GM18861 (cell line): ENCODE results near the gene ETV4.
A peak's percentile ranks its signal among the peaks of the same experiment; 100 is the strongest.

Experiments
- ATAC-seq: cut with Tn5 transposase; IDR thresholded peaks from one replicate; pipeline ENCODE4 v1.9.1; 2021; ENCODE audit not compliant: unreplicated experiment

The ETV4 gene

DNA sequence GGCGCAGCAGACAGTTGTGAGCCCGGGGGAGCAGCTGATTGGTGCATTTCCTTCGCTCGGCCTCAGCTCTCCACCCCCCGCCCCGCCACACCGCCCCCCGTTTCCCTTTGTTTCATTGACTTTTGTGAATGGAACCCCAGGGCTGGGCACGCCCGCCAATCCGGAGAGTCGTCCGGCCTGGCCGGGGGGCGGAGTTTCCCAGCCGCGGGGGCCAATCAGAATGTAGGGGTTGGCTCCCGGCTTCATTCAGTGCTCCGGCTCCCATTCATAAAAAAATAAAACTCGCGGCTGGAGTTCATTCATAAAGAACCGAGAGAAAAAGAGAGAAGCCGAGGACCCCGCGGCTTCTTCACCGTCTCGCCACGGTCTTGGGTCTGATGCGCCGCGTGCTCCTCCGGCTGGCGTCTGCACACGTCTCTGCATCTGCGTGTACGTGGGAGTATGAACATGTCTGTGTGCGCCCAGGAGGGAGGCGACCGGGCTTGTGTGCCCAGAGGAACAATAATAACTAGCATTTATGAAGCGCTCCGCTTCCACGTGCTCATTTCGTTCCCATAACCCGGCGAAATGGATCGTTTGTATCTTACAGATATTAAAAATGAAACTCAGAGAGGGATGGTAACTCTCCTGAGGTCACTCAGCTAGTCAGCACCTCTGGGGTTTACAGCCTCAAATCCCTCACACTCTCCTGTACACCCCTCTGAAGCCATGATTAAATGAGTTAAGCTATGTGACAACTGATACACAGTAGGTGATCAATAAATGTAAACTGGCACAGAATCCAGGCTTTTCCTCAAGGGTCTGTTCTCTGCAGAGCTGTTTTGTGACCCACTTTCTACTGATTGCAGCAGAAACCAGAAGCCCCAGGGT, at the start of gene ETV4:
Gene ETV4 (minus strand): TSS at position 22 of the 870 bp plus-strand sequence. CDS start 723 bp downstream, outside the sequence.
- ATAC-seq: no peak

DNA sequence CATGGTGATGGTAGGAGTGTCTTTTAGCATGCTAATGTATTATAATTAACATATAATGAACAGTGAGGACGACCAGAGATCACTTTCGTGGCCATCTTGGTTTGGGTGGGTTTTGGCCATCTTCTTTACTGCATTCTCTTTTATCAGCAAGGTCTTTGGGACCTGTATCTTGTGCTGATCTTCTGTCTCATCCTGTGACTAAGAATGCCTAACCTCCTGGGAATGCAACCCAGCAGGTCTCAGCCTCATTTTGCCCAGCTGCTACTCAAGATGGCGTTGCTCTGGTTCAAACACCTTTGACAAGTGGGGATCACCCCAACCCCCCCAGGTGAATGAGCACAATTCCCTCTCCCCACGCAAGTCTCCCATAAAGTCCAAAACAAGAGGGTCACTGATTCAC, 49.3 kb upstream of the ETV4 start:
- ATAC-seq: no peak

DNA sequence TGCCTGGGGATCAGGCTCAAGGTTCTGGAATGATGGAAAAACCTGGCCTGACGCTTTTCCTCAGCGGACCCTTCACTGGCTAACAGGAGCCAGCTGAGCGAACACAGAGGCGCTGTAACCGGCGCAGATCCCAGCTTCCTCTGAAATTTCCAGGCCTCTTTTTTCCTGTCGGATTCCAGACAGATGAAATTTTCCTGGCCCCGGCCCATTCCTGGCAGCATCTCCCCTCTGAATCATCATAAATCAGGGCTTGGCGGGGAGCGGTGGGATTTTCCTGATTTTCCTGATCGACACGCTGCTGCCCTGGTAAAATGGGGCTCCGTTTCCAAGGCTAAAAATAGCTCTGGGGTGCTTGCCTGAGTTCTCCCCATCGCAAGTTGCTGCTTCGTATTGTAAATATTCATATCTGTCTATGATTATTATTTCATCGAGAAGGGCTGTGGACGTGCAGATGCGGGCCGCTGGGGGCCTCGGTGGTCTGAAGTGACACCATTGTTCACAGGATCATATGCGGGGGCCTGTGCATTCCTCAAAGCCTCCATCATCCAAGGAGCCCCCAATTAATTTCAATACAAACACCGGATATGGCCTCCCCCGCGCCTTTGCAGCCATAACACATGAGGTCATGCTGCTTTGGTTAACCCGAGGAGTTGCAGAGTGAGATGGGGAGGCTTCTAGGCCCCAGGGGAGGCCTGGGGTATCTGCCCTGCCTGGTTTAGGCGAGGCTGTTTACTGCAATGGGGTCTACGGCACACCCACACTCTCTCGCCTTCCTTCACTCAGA, 45.8 kb upstream of the ETV4 start:
- ATAC-seq: no peak

DNA sequence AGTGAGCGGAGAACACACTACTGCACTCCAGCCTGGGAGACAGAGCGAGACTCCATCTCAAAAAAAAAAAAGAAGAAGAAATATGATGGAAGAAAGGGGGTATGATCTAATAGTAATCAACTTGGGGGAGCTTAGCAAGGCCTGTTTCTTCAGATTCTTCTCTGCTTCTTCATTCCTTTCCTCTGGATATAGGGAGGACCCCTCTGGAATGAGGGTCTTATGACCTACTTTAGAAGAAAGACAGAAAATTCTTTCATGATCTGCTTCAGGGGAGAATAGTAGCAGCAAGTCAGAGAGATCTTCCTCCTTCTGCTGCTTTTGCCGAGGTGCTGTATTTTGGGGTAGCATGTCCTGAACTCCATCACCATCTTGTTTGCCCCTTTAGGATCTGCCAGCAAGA, 44.9 kb upstream of the ETV4 start:
- ATAC-seq: no peak

DNA sequence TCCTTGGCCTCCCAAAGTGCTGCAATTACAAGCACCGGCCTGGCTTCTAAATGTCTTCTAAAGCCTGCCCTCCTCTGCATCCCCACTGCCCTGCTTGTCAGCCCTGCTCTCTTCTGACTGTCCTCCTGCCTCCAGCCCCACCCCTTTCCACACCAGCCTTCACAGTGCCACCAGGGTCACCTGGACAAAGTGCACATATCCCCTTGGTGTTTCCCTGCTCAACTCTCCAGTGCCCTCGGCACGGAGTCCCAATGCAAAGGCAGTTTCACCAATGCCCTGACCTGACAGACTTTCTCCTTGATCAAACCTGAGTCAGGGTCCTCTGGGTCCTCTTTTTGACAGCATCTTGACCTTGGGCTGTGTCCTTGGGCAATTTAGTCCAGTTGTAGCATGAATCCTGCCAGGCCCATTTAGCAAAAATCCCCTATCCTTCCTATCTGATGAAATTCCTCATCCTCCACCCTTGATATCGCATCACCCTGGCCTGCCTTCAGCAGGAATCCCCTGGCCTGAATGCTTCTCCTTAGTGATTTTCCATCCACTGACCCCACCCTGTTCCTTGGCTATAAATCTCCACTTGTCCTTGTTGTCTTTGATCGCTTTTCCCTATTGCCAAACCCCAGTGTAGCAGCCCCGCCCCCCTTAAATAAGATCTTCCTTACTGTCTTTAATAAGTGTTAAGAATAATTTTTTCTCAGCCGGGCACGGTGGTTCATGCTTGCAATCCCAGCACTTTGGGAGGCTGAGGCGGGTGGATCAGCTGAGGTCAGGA, 42.7 kb upstream of the ETV4 start:
- no peak for ATAC-seq

DNA sequence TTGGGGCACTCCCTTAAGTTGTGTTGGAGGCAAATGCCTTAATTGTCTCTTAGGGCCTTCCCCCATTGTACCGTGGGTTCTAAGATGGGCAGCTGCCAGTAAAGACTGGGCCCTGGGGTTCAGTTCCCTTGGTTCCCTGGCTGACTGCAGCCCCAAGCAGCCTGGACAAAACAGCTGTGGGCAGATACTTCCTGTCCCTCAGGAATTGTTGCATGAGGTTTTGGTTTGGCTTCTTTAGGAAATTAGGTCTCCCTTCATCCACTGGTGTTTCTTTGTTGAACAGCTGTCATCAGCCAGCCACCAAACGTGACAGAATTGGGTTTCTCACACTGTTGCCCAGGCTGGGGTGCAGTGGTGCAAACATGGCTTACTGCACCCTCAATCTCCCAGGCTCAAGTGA, 42.0 kb upstream of the ETV4 start:
- ATAC-seq: no peak

DNA sequence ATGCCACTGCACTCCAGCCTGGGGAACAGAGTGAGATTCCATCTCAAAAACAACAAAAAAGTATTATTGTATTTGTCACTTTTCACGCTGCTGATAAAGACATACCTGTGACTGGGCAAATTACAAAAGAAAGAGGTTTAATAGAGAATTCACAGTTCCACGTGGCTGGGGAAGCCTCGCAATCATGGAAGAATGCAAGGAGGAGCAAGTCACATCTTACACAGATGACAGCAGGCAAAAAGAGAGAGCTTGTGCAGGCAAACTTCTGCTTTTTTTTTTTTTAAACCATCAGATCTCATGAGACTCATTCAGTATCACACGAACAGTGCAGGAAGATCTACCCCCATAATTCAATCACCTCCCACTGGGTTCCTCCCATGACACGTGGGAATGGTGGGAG, 41.5 kb upstream of the ETV4 start:
- no peak for ATAC-seq

DNA sequence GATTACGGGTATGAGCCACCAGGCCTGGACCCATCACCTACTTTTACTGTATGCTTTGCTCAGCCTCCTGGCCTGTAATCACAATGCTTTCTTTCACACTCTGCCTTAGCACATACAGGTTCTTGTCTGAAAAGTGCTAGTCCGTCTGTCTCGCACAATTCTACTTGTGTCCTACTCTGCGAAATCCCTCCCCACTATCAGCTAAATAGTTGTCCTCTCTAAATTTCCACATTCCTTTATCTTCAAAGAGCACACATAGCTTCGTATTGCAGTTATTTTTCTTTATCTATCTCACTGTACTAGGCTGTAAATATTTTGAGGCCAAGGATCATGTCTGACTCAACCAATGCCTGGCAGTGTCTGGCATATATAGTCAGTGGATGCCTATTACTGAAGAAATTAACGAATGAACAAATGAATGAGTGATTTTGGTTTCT, 38.5 kb upstream of the ETV4 start:
- ATAC-seq: no peak

DNA sequence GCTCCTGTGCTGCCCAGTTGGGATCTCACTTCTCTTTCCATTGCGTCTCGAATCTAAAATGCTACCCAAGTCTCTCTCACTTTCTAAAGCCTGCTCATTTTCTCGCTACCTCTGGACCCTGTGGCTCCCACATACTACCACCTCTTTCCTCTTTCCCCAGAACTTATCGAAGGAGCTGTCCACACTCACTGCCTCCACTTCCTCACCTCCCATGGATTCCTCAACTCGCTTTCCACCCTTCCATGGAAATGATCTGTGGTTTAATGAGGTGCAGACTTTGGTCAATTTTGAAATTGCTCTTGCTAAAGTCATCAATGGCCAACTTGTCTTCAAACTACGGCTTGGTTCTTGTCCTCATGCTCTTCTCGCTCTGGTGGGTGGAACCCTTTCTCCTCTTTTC, 37.2 kb upstream of the ETV4 start:
- ATAC-seq: no peak

DNA sequence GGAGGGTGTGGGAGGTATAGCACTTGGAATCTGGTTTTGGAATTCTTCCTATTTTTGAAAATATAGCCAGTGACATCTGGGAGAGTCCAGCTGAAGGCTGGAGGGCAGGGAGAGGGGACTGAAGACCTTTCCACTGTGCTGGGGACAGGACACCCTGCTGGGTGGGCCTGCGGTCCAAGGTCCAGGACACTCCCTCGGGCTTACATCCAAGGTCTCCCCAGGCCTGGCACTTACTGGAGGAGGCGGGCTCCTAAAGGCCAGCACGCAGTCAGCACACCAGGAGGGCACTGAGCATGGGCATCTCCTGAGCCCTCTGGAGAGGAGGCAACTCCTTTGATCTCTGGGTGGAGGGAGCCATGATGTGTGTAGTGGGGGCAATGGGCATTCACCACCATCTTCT, 35.5 kb upstream of the ETV4 start:
- ATAC-seq: no peak

DNA sequence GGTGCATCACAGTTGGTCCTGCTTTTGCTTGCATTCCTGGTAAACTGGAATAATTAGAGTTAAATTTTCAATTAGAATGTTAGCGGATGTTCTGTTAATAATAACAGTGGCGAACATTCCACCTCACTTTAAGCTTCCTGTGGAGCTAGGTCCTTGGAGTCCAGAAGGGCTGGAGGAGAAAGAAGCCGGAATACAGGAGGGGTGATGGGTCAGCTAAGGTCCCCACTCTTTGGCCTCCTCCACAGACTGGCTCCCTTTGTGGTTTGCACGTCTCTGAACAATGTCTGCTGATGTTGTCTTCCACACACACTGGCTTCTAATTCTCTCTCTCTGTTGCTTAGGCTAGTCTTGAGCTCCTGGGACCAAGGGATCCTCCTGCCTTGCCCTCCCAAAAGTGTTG, 35.0 kb upstream of the ETV4 start:
- no peak for ATAC-seq

DNA sequence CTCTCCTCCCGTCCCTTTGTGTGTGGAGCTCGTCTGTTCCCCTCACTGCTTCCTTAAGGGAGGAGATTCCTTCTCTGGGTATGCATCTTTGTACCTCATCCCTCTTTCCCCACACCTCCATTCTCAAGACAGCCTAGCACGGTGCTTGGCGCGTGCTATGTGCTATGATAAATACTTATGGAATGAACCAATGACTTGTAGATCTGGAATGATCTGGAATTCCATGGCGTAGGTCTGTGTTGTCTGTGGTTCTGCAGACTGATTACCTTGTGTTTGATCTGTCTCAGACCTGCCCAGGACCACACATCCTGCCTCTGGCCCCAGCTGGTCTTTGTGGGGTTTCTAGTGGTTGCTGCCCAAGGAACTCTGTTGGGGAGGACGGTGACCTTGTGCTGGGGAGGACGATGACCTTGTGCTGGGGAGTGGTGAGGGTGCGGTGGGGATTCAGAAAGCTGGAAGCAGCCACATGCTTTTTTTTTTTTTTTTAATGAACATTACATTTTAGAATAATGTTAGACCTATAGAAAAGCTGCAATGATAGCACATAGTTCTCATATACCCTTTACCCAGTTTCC, 33.5 kb upstream of the ETV4 start:
- ATAC-seq: no peak

DNA sequence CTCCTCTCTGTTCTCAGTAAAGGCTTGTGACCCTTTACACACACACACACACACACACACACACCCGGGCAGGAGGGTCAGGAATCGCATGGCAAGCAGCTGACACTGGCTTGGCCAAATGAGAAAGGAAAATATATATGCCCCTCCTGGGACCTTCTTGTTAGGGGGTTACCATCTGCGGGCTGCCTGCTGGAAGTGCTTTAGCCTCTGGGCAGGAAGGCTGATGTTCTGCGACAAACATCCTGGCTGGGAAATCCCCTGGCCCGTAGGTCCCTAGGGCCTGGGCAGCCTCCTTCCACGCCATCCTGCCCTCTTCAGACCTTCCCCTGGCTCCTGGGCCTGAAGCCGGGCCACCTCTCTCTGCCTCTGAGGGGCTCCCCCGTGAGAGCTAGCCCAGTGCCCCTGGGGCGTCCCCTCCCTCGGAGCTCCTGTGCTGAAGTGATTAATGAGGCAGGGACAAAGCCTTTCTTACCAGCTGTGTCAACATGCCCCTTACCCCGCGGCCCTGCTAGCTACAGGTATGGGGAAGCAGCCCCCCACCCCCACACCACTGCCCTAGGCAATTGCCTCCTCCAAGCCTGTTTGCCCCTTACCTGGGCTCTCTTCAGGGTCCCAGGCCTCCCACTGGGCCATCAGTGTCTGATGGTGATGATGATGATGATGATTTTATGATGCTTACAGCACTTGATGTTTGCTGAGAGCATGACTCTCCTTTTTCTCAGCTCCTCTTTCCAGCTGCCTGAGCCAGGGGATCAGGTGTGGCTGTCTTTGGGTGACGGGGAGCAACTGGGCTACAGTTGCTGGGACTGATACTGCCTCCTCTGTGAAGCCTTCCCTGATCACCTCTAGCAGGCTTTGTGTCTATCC, 32.8 kb upstream of the ETV4 start:
- peak; percentile 85 for ATAC-seq

DNA sequence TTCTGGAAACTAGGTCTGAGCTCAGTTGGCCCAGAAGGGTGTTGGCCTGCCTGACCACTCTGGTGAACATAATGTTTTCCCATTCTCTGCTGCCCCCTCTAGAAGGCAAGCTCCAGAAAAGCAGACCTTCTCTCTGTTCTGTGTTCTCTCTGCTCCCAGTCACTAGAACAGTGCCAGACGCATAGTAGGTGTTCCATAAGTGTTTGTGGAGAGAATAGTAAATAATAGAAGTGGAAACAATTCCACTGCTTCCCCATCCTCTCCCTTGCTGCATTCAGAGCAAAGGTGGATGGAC, 32.2 kb upstream of the ETV4 start:
- ATAC-seq: no peak

DNA sequence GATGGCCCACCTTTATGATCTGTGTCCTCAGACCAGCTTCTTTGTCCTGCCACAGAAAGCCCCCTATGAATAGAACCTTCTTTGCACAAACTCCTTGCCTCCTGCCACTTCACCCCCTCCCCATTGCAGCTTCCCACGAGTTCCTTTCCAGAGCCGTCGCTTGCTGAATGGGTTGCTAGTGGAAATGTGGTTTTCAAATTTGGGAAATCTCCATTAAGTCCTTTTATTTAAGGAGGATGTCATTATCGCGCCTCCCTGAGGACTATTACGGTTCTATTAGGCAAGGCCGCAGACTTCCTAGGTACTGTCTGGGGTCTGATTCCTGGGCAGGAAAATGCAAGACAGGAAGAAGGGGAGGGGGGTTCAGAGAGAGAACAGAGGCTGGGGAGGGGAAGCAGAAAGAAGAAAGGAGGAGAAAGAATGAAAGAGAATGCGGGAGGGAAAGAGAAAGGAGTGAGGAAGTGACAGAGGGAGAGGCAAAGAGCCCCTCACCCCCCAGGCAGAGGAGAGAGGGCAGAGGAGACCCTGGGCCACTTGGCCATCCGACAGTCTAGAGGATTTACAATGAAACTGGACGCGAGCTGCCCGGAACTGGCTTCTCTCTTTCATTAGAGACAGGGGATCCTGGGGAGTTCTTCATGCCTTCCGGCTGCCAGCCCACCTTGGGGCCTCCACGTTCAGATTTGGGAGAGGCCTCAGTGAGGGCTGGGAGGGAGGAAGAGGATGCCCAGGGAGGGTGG, 31.7 kb upstream of the ETV4 start:
- ATAC-seq: no peak

DNA sequence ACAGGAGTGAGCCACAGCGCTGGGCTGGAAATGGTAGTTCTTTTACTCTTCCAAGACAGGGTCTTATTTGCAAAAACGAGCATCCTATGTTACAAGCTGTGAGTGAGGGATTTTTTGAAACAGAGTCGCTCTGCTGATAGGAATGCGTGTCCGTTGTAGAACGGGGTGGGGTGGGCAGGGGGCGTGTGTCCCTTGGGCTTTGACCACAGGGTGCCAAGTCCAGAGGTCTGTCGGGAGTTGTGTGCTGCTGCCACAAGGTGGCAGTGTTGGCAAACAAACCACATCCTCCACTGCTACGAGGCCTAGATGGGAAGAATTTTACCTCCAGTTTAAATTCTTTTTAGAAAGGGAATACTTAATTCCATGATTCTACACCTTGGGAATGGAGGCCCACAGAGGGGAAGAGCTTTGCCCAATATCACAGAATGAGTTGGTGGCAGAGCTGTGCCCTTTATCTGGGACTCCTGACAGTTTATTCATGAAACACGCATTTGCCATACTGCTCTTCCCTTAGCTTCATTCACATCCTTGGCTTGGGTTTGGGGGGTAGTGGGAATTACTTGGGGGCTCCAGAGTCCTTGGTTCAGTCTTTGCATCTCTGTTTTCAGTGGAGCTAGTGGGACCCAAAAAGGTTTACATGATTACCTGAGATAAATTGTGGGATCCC, 30.6 kb upstream of the ETV4 start:
- no peak for ATAC-seq

DNA sequence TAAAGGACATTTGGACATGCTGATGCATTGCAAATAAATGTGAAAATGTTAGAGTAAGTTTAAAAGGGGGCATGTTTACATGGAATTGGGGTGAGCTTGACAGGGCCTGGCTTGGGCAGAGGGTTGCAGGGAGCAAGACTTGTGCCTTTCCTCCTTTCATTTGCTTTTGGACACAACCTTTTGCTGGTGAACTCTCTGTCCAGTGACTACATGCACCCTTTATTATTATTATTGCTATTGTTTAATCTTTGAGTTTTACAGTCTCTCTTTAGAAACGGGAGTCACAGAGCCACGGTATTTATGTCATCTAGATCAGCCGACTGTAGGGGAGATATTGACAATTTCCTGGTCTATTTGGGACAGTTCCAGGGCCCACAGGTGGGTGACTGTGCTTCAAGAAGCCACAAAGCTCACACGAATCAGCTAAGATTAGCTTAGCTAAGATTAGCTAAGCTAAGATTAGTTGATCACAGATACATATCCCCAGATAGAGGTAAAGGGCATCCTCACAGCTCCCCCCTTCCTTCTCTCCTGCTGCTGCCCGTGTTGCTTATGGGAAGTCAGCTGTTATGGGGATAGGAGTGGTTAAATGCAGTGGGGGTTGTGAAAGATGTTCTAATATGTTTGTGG, 28.9 kb upstream of the ETV4 start:
- no peak for ATAC-seq

DNA sequence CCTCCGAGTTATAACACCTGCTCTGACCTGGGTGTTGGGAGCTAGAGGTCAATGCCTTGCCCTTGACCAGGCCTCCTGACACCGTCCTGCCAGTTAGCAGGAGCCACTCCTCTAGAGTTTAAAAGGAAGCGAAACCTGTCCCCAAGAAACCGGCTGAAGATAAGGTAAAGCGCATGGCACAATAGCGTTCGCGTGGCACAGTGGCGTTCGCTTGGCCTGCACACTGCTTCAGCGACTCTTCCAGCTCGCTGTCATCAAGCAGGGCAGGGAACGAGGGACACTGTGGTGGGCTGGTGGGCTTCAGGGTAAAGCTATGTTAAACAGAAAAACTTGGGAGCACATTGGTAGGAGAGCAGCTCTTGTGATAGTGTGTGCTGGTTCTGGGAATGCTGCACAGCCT, 28.2 kb upstream of the ETV4 start:
- no peak for ATAC-seq
